Occipital lobe (tissue), 1 donor: ENCODE data around the gene MSL3B.
A peak's percentile ranks its signal among the peaks of the same experiment; 100 is the strongest.
"Not testable (repeated sequence)": the region's sequence is repeated elsewhere in the genome, so short reads cannot be mapped to it uniquely, and the experiment has no call there.

Source experiments
- DNase-seq: peaks from one replicate; lab custom pipeline; 2025; lab: John Stamatoyannopoulos, UW

MSL3B gene

GRCh38 chr2:233867993-233868532, at the start of gene MSL3B:
MSL3B (minus strand) TSS chr2:233868386.
- no peak for DNase-seq

GRCh38 chr2:233917116-233917515, 48.9 kb upstream of the MSL3B start, which contains the start of gene TRPM8:
TRPM8 (plus strand) TSS chr2:233917373; CDS start chr2:233926538, 9,165 bp downstream.
- DNase-seq, result no peak

GRCh38 chr2:233915128-233915527, 46.9 kb upstream of the MSL3B start:
- no peak for DNase-seq

- no peak for DNase-seq
Measured at GRCh38 chr2:233912691-233913423, 44.7 kb upstream of the MSL3B start.

DNA sequence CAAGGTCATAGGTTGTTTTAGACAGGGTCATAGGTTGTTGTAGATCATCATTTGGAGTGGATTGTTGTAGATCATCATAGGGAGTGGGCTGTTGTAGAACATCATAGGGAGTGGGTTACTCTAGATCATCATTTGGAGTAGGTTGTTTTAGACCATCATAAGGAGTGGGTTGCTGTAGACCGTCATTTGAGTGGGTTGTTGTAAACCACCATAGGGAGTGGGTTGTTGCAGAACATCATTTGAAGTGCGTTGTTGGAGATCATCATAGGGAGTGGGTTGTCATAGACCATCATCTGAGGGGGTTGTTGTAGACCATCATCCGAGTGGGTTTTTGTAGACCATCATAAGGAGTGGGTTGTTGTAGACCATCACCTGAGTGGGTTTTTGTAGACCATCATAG, 39.4 kb upstream of the MSL3B start:
- no peak for DNase-seq

GRCh38 chr2:233905945-233906344, 37.8 kb upstream of the MSL3B start:
- no peak for DNase-seq

- DNase-seq, result no peak
Measured at GRCh38 chr2:233901884-233902283, 33.7 kb upstream of the MSL3B start.

DNA sequence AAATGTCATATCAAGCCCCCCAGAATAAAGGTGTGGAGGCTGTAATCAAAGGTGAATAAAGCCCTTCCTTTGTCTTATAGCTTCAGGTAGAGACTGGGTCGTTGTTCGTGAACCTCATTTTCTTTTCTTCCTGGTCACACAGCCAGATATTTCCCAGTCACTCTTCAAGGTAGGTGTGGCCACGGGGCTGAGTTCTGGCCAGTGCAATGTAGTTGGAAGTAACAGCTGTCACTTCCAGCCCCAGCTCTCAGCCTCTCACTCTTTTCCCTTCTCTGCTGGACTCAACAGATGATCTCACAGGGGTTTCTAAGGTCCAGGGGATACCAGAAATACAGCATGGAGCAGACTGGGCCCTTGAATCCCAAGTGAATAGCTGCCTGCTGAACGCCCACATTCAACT, 33.2 kb upstream of the MSL3B start:
- DNase-seq, result no peak

GRCh38 chr2:233896253-233896652, 28.1 kb upstream of the MSL3B start:
- DNase-seq, result not testable (repeated sequence)

DNA sequence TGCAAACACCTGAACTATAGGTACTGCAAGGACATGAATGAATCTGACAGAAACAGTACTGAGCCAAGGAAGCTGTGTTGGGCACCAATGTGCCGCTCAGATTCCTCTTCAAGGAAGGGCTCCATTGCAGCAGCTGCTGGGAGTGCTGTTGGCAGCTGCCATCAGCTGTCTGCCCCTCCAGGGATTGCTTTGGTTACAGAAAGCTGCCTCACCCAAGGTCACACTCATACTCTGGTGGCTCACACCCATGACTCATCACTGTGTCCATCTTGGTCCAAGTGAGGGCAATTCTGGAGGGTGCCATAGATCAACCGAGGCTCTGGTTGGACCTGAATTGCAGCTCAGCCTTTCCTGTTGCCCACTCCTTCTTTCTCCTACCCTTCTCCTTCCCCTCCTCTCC, 24.6 kb upstream of the MSL3B start:
- no peak for DNase-seq

- DNase-seq, result no peak
Measured at GRCh38 chr2:233882353-233882752, 14.2 kb upstream of the MSL3B start.

DNA sequence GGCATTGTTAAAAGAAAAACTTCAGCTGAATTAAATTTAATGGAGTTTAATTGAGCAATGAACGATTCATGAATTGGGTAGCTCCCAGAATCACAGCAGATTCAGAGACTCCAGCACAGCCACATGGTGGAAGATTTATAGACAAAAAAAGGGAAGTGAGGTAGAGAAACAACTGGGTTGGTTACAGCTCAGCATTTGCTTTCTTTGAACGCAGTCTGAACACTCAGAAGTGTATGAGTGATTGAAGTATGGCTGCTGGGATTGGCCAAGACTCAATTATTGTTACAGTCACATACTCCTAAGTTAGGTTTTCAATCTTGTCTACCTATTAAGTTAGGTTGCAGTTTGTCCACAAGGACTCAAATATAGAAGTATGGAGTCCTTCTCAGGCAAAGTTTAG, 3.9 kb upstream of the MSL3B start:
- DNase-seq, result not testable (repeated sequence)

DNA sequence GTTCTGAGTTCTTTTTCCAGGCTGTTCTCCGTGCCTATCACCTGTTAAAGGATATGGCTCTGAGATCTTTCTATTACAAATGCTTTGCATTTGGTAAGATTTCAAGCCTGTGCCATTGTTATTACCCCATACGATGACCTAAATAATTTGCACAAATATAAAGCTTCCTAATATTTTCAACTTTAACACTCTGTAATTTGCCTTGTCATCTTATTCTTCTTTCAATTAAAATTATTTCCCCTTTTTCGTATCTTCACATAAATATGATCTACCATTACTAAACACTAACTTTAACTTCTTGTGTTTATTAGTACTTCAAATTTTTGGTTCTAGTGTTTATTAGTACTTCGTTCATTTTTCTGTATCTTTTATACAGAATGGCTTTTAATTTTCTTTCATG, 3.2 kb upstream of the MSL3B start:
- no peak for DNase-seq

- DNase-seq, result no peak
Measured at GRCh38 chr2:233866479-233866878, 1.7 kb downstream of the MSL3B start.

DNA sequence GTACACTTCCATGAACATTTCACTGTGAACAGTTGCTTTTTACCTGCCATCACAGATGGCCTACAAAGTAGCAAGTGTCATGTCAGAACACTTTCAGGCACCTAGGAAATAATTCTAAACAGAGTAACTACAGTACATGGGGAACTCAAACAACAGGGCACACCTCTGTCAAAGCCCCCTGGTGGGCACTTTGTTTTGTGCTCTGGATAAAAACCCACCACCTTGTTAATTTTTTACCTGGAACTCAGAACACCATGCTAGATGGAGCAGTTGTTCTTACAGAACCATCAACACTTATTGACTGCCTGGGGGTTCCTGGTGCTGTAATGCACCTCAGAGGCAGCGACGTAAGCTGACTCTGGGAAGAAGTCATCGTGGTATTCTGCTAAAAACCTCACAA, 2.3 kb downstream of the MSL3B start:
- no peak for DNase-seq

DNA sequence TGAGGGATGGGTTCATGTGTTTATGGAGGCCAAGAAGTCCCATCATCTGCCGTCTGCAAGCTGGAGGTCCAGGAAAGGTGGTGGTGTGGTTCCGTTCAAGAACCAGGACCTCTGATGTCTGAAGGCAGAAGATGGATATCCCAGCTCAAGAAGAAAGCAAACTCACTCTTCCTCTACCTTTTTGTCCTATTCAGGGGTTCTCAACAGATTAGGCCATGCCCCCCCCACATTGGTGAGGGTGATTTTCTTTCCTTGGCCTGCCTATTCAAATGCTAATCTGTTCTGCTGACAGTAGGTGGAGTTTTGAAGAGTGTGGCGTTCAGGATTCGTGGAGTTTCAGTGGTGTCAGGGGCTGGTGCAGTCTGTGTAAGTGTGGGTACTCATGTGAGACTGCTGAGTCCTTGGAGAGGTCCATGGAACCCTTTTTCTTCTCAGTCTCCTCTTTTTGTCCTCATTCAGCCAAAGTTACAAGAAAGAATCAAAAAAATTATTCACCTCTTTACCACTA, 5.9 kb downstream of the MSL3B start:
- DNase-seq, result no peak

DNA sequence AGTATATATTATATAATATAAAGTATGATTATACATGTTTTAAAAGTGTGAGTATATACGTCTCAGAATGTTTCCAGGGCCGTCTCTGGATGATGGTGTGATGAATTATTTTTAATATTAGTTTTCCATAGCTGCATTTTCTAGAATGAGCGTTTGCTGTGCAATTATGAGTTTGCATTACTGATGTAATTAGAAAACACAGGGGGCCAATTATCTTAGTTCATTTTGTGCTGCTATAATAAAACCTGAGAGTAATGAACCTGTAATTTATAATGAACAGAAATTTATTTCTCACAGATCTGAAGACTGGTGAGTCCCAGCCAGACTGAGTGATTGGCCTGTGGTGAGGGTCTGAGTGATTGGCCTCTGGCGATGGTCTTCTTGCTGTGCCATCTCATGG, 9.9 kb downstream of the MSL3B start:
- no peak for DNase-seq

DNA sequence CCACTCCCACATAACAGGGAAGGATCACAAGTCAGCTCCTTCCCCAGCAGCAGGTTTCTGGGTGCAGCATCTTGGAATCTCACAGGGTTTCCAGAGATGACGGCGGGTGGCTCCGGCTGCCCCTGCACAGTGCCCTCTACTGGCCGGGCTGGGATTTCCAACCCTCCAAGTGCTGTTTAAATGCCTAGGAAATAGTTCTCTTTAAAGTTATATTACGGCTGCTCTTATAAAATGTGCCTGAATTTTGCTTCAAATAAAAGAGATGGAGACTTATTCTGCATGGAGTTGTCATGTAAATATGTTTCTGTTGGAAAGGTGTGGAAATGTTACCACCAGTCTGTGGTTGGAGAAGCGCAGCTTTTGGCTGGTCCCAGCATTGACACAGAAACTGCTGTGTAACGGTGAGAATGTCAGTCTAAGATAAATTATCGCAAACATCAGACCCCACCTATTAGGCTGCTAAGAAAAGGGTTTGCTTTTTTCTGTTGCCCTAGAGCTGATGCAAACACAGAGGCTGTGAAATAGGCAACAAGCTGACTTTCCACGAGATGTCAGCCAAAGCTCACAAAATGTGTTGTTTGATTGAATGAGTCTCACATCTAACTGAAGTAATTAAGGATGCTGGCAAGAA, 10.6 kb downstream of the MSL3B start:
- DNase-seq, result no peak

DNA sequence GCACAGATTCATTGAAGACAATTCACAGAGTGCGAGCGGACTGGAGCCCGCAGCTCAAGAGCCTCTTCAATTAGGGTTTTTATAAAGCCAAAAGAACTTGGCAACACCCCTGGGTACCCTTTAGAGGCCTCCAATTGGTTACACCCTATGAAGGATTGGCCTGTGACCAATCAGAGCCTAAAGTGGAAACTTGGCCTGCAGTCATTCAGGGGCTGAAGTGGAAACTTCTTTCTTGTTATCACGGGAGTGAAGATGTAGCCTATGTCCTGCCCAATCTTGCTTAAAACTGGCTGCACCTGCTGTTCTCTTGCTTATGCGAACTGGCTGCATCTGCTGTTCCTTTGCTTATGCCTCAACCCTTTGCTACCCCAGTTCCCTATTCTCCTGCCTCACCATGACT, 12.0 kb downstream of the MSL3B start:
- no peak for DNase-seq

GRCh38 chr2:233855345-233855744, 12.8 kb downstream of the MSL3B start:
- no peak for DNase-seq

DNA sequence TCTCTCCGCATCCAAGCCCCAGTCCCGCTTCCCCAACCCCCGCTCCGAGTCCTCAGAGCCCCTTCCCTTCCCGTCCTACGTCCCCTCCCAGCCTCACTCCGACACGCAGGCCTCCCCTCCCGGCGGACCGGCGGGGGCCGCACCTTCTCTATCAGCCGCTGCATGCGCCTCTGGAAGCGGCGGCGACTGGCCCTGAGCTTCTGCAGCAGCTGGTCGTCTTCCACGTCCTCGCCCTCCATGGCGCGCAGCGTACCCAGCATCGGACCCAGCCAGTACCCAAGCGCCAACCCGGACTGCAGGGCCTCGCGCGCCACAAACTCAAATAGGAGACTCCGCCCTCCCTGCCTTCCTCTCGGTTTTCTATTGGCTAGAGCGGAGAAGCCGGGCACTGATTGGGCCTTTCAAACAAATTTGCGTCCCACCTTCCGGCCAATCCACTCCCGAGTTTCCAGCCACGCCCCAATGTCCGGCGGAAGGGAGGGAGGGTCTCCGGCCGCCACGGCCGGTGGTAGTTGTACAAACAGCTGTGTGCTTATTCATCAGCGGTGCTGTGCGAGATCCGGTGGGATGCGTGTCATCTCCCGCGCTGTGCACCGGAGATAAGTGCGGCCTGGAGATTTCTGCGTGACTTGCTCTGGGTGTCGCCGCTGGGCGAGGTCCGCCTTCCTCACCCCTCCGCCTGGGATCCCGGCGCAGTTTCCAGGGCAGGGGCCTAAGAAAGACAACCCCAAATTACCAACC, 13.8 kb downstream of the MSL3B start, which contains the start of gene HJURP:
Gene HJURP, minus strand, starts transcription at position 295 of the 741 bp plus-strand sequence. Its CDS starts 35 bp downstream, at position 260.
- peak; percentile 93 for DNase-seq

DNA sequence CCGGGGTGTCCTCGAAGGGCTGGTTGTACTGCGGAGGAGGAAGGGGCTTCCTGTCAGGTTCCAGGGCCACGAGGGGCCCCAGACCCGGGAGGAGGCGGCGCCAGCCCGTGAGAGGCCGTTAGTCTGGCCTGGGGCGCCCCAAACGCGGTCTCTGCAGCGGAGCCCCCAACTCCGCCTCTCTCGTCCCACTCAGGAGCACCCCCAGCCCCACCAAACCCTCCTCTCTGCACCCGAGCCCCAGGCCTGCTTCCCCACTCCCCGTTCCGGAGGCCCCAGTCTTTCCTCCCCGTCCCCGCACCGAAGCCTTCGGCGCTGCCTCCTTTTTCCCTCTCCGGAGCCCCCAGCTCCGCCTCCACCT, 14.3 kb downstream of the MSL3B start:
- DNase-seq, result no peak
